Measurements from ENCODE around the gene CAMK1G. TPM values are rescaled to one million over a fixed set of nuclear protein-coding genes. Genes with fewer than 3 reads are reported as not detected.

CAMK1G gene
- total and polyA plus RNA-seq, 2 of the 4 experiments (the other 2 are of a cell fraction): 0.72 to 1.8 TPM

- Histone ChIP-seq H3K4ac (ENCODE audit: low read depth, low read length) (no peak overlapping the region), H2BK120ac (ENCODE audit: low read depth, low read length) (no peak overlapping the region), H3K18ac (ENCODE audit: low read depth, low read length) (no peak overlapping the region), H3K4me2 (ENCODE audit: low read depth, low read length) (no peak overlapping the region), H3K27me3 (ENCODE audit: control insufficient read depth, insufficient read depth, low read length) (peaks cover 14% of the 10 kb centered on the region), H3K4me1 (ENCODE audit: control insufficient read depth, insufficient read depth, low read length) (no peaks in the 10 kb centered on the region), H3K9ac (ENCODE audit: low read depth, low read length) (no peak overlapping the region), H3K79me1 (ENCODE audit: low read depth in 1 of 2, low read length in 2 of 2) (no peaks in the 10 kb centered on the region), H3K9me1 (ENCODE audit: insufficient read depth, low read length) (no peaks in the 10 kb centered on the region), H2BK5ac (ENCODE audit: low read depth, low read length, poor library complexity, severe bottlenecking) (no peak overlapping the region), H4K20me1 (ENCODE audit: insufficient read depth, low read length) (no peaks in the 10 kb centered on the region), H3K36me3 (ENCODE audit: control insufficient read depth, insufficient read depth, low read length) (no peaks in the 10 kb centered on the region), H3K27ac (ENCODE audit: insufficient read depth, low read length) (no peak overlapping the region), H3K23ac (ENCODE audit: low read depth, low read length) (no peak overlapping the region), H4K5ac (ENCODE audit: low read depth, low read length) (no peak overlapping the region), H3K14ac (replicated peaks; ENCODE audit: low read depth, low read length) (no peak overlapping the region), H4K8ac (ENCODE audit: low read depth in 2 of 2, low read length in 2 of 2) (no peak overlapping the region), H3K56ac (ENCODE audit: extremely low read depth, insufficient read depth, low read length) (no peak overlapping the region), H2AFZ (replicated peaks; ENCODE audit: low read length, poor library complexity) (no peak overlapping the region), H2AK9ac (replicated peaks; ENCODE audit: low read depth, low read length, poor library complexity) (no peak overlapping the region), H2BK20ac (ENCODE audit: low read depth, low read length) (no peak overlapping the region), H4K91ac (ENCODE audit: insufficient read depth, low read depth, low read length) (no peak overlapping the region), H2AK5ac (ENCODE audit: low read depth, low read length) (no peak overlapping the region), H3K4me3 (ENCODE audit: insufficient read depth, low read depth, low read length) (no peak overlapping the region), H2BK15ac (ENCODE audit: low read depth, low read length) (no peak overlapping the region), H3K9me3 (ENCODE audit: control insufficient read depth, insufficient read depth, low read length) (no peaks in the 10 kb centered on the region)
- WGBS, 2 experiments (ENCODE audit: extremely low coverage in 2 of 2, insufficient read length in 1 of 2): no CpG with 5 or more reads among the region's 4 CpGs
- POLR2A ChIA-PET (ENCODE audit: unreplicated experiment): no interaction called here
- BruUV-seq (replicated peaks): no TSS peak
- dilution Hi-C loops (cut with HindIII; ENCODE audit: low sequenced_read_pairs, unreplicated experiment): no loop called here
- ATAC-seq (ENCODE audit: low read depth) (no peak), DNase-seq (no peak)
- CTCF ChIA-PET: interaction anchor here (1.7 kb wide), 1 partner anchor 10 kb away, joined by 6 read pairs; no protein-coding TSS in a partner anchor
- in situ Hi-C loops (cut with MboI; ENCODE audit: low sequenced_read_pairs): no loop called here
- TF ChIP-seq FOS (IDR thresholded peaks at IDR 0.05; ENCODE audit: low read depth, low read length) (no peak), RAD21 (IDR thresholded peaks at IDR 0.05; ENCODE audit: low read length) (no peak), CHD1 (IDR thresholded peaks at IDR 0.05; ENCODE audit: low read depth, low read length) (no peak), CTCF (conservative IDR thresholded peaks at IDR 0.05; ENCODE audit: low read depth, low read length) (no peak), RFX5 (IDR thresholded peaks at IDR 0.05; ENCODE audit: low read depth, low read length) (no peak)
- intact Hi-C loops (cut with micrococcal nuclease): no loop called here
Observed at GRCh38 chr1:209564849-209565248, 18.7 kb upstream of the CAMK1G start.

Data from IMR-90 (cell line).